Caco-2 (cell line): ENCODE data around the gene PROP1. TPM values are rescaled to one million over a fixed set of nuclear protein-coding genes. Genes with fewer than 3 reads are reported as not detected.
"Not testable (repeated sequence)": the region's sequence is repeated elsewhere in the genome, so short reads cannot be mapped to it uniquely, and the experiment has no call there.

Source experiments
- BruUV-seq: library from RNA; stranded (reverse); fragments of 400-500 nt; replicated peaks from 2 replicates; lab custom pipeline; 2021; lab: Mats Ljungman, UMichigan
- CTCF ChIA-PET: fragments of 300-600 bp; sonication (Branson Sonifier 250); formaldehyde crosslinking; loops from one replicate; lab custom pipeline; 2022; ENCODE audit warnings: antibody characterized with exemption; lab: Charles Lee
- POLR2A ChIA-PET: fragments of 300-600 bp; sonication (Branson Sonifier 250); formaldehyde crosslinking; loops from one replicate; lab custom pipeline; 2022; ENCODE audit warnings: antibody characterized with exemption; lab: Charles Lee
- DNase-seq, 2 experiments: peaks; one replicate each; pipeline versions ENCODE4 v3.0.0 to v3.0.0-alpha.2; 2020 to 2022
- H3K27me3 ChIP-seq: replicated peaks from 2 replicates; pipeline ENCODE4 v1.6.0; 2011; ENCODE audit warnings: low read length; ENCODE audit not compliant: control insufficient read depth, insufficient read depth
- H3K36me3 ChIP-seq: 2 replicates; pipeline ENCODE4 v1.5.1; 2011; ENCODE audit warnings: low read length; ENCODE audit not compliant: control insufficient read depth, insufficient read depth
- H3K4me1 ChIP-seq: fragments of 250-450 bp; sonication (Bioruptor Pico); 2 replicates; pipeline ENCODE4 v1.5.1; 2020; ENCODE audit warnings: mild to moderate bottlenecking
- H3K4me3 ChIP-seq: 2 replicates; pipeline ENCODE4 v1.5.1; 2011; ENCODE audit warnings: low read depth, mild to moderate bottlenecking, control low read depth, low read length
- H3K9me3 ChIP-seq: fragments of 250-450 bp; sonication (Bioruptor Pico); 2 replicates; pipeline ENCODE4 v1.5.1; 2020; ENCODE audit warnings: mild to moderate bottlenecking, moderate library complexity
- H3K27ac Mint-ChIP-seq: one replicate; pipeline ENCODE4 v1.8.0; 2022; ENCODE audit warnings: mixed read lengths; ENCODE audit not compliant: unreplicated experiment
- H3K27me3 Mint-ChIP-seq: one replicate; pipeline ENCODE4 v1.8.0; 2022; ENCODE audit warnings: mixed read lengths; ENCODE audit not compliant: insufficient read depth, unreplicated experiment
- H3K36me3 Mint-ChIP-seq: one replicate; pipeline ENCODE4 v1.8.0; 2022; ENCODE audit warnings: mild to moderate bottlenecking, mixed read lengths; ENCODE audit not compliant: insufficient read depth, unreplicated experiment
- H3K4me1 Mint-ChIP-seq: one replicate; pipeline ENCODE4 v1.8.0; 2022; ENCODE audit warnings: low read depth, mixed read lengths; ENCODE audit not compliant: unreplicated experiment
- H3K4me3 Mint-ChIP-seq: one replicate; pipeline ENCODE4 v1.8.0; 2022; ENCODE audit warnings: mild to moderate bottlenecking, moderate library complexity, mixed read lengths; ENCODE audit not compliant: unreplicated experiment
- H3K9me3 Mint-ChIP-seq: one replicate; pipeline ENCODE4 v1.8.0; 2022; ENCODE audit warnings: mixed read lengths; ENCODE audit not compliant: unreplicated experiment
- intact Hi-C: fragments of 100-400 bp; cut with micrococcal nuclease; formaldehyde crosslinking; loops from one replicate; pipeline ENCODE4 v1.10.0; 2022; ENCODE audit not compliant: unreplicated experiment
- total RNA-seq: library from RNA; stranded (reverse); gene quantifications from 2 replicates; pipeline ENCODE4 v1.2.3, GENCODE V29; 2022
- TF ChIP-seq, protein P1 (sequence below), 2 experiments: fragments of 200-600 bp in 1 of 2; IDR thresholded peaks; 1 replicate in 1 of 2; 2 replicates in 1 of 2; pipeline versions ENCODE4 v1.5.1 to v1.8.0; 2011 to 2022; ENCODE audit warnings: antibody characterized with exemption in 1 of 2, control low read depth in 1 of 2, inconsistent platforms in 1 of 2, low read depth in 1 of 2, low read length in 1 of 2, mild to moderate bottlenecking in 1 of 2, moderate library complexity in 1 of 2; ENCODE audit not compliant: insufficient read depth in 1 of 2, severe bottlenecking in 1 of 2, unreplicated experiment in 1 of 2

The PROP1 gene
- total RNA-seq, 1 experiment from 2014 or later: not detected

DNA sequence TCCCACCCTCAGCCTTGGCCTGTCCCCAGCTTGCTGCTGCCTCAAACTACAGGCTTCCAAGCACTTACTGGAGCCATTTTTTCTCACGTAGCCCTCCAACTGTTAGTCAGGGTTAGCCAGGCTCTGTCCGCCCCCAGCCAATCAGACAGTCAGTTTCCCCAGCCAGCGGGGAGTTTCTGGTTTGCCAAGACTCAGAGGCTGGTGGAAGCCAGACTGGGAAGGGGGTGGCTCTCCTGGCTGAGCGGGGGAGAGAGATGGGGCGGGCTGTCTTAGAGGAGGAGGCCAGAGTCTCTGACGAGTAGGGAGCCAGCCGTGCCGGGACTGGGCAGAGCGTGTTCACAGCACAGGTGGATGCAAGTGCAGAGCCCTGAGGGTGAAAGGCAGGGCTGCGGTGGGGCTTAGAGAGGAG, 15.3 kb downstream of the PROP1 start:
- intact Hi-C loops: no loop called here
- DNase-seq: no peak
- Histone ChIP-seq H3K9me3 (0 out of 2 replicates have a peak, but pooled peaks cover 2% of the 10 kb centered on the region), H3K27me3 (no peaks in the 10 kb centered on the region; the same call in 1 of the 2 replicates), H3K36me3 (no peaks in the 10 kb centered on the region), H3K4me3 (no peak overlapping the region), H3K4me1 (no peaks in the 10 kb centered on the region)
- Mint-ChIP-seq H3K9me3 (no peaks in the 10 kb centered on the region), H3K4me1 (no peaks in the 10 kb centered on the region), H3K27me3 (no peaks in the 10 kb centered on the region), H3K27ac (no peak overlapping the region), H3K4me3 (no peak overlapping the region), H3K36me3 (peaks cover 7% of the 10 kb centered on the region)
- ChIA-PET CTCF (no interaction called here), POLR2A (no interaction called here)
- no TSS peak for BruUV-seq
- TF ChIP-seq, protein P1, sequence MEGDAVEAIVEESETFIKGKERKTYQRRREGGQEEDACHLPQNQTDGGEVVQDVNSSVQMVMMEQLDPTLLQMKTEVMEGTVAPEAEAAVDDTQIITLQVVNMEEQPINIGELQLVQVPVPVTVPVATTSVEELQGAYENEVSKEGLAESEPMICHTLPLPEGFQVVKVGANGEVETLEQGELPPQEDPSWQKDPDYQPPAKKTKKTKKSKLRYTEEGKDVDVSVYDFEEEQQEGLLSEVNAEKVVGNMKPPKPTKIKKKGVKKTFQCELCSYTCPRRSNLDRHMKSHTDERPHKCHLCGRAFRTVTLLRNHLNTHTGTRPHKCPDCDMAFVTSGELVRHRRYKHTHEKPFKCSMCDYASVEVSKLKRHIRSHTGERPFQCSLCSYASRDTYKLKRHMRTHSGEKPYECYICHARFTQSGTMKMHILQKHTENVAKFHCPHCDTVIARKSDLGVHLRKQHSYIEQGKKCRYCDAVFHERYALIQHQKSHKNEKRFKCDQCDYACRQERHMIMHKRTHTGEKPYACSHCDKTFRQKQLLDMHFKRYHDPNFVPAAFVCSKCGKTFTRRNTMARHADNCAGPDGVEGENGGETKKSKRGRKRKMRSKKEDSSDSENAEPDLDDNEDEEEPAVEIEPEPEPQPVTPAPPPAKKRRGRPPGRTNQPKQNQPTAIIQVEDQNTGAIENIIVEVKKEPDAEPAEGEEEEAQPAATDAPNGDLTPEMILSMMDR (IDR thresholded peaks at IDR 0.05; ENCODE audit: insufficient read depth in 1 of 2, low read depth in 1 of 2, low read length in 1 of 2, severe bottlenecking in 1 of 2, unreplicated experiment in 1 of 2): no peak

DNA sequence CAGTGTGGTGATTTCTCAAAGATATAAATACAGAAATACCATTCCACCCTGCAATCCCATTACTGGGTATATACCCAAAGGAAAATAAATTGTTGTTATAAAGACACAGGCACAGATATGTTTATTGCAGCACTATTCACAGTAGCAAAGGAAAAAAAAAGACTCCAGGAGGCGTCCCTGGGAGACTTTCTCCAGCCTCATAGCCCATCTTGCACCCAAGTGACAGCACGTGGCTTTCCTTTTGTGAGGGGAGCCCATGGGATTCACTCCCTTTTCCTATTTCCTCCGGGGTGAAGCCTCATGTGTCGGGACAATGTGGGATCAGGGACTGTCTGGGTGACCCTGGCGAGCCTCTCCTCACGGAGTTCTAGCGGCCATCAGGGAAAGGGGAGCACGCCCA, 18.4 kb downstream of the PROP1 start:
- H3K9me3 Mint-ChIP-seq, CTCF ChIA-PET, H3K27me3 ChIP-seq, DNase-seq, H3K9me3 ChIP-seq, H3K4me3 ChIP-seq, H3K36me3 Mint-ChIP-seq, H3K4me1 ChIP-seq, POLR2A ChIA-PET, H3K4me1 Mint-ChIP-seq, H3K27ac Mint-ChIP-seq, H3K27me3 Mint-ChIP-seq, intact Hi-C loops, BruUV-seq, H3K36me3 ChIP-seq, H3K4me3 Mint-ChIP-seq: not testable (repeated sequence)

DNA sequence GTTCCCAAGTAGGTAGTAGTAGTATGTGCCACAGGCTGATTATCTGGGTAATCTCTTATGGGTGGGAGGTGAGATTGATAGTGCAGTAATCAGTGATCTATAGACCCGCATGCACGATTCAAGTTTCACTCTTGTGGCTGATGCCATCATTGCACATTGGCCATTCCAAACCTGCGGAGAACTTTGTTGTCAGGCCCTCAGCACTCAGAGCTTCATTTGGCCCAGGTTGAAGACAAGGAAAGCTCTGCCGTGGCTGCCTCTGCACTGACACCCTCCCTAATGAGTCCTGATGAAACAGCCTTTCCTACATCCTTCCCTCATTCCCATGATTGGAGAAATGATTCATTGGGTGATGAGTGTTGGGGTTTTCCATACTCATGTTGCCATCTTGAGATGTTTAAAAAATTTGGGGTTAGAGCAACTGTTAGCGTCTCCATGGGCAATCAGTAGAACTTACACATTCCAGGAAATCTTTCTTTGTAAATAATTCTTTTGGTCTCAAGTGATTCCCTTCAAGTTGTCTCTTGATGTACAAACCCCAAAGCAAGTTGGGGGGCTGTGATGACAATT, 22.9 kb downstream of the PROP1 start:
- no peaks in the 10 kb centered on the region for H3K4me1 ChIP-seq
- no peak overlapping the region for H3K27ac Mint-ChIP-seq
- H3K9me3 Mint-ChIP-seq: no peaks in the 10 kb centered on the region
- ChIA-PET CTCF (no interaction called here), POLR2A (no interaction called here)
- no peaks in the 10 kb centered on the region for H3K27me3 ChIP-seq
- H3K36me3 Mint-ChIP-seq: no peaks in the 10 kb centered on the region
- TF ChIP-seq, protein P1 (IDR thresholded peaks at IDR 0.05; ENCODE audit: insufficient read depth in 1 of 2, low read depth in 1 of 2, low read length in 1 of 2, severe bottlenecking in 1 of 2, unreplicated experiment in 1 of 2): no peak
- H3K27me3 Mint-ChIP-seq: peaks cover 3% of the 10 kb centered on the region
- no peak overlapping the region for H3K4me3 Mint-ChIP-seq
- intact Hi-C loops: no loop called here
- no peak overlapping the region for H3K4me3 ChIP-seq
- no peaks in the 10 kb centered on the region for H3K36me3 ChIP-seq
- no TSS peak for BruUV-seq
- H3K4me1 Mint-ChIP-seq: no peaks in the 10 kb centered on the region
- 0 out of 2 replicates have a peak, but pooled peaks cover 5% of the 10 kb centered on the region for H3K9me3 ChIP-seq
- DNase-seq: no peak
